ENCODE measurements around the gene EGFR. TPM values are rescaled to one million over a fixed set of nuclear protein-coding genes. Genes with fewer than 3 reads are reported as not detected.

EGFR gene
- total RNA-seq, 2 experiments from 2014 or later = not detected

DNA sequence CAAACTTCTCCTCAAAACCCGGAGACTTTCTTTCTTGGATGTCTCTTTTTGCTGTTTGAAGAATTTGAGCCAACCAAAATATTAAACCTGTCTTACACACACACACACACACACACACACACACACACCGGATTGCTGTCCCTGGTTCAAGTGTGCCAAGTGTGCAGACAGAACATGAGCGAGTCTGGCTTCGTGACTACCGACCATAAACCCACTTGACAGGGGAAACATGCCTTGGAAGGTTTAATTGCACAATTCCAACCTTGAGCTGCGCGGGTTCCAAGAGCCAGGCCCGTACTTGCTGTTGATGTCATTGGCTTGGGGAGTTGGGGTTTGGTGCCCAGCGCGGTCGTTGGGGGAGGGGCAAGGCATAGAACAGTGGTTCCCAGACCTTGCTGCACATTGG lies 1.7 kb downstream of the EGFR start:
- ATAC-seq (no peak), DNase-seq (no peak)
- H3K27me3 Mint-ChIP-seq = peaks cover 54% of the 10 kb centered on the region
- H3K4me1 Mint-ChIP-seq = no peaks in the 10 kb centered on the region
- H3K27ac Mint-ChIP-seq = no peak overlapping the region
- no peak overlapping the region for H3K4me3 Mint-ChIP-seq
- CTCF ChIA-PET = no interaction called here
- H3K9me3 Mint-ChIP-seq (ENCODE audit: low read depth) = no peaks in the 10 kb centered on the region
- no peaks in the 10 kb centered on the region for H3K36me3 Mint-ChIP-seq

DNA sequence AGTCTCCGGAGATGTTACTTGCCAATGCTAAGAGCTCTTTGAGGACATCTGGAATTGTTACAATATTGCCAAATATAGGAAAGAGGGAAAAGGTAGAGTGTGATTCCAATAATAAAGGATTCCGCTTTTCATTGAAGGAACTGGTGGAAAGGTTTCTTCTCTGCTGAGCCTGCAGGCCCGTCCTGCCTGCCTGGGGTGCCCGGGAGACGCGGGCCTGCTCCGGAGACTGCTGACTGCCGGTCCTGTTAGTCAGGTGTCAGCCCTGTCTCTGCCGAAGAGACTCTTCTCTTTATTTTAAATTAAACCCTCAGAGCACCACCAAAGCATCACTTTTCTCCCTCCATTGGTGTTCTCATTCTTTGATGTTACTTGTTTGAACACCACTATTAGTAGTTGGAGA lies 2.2 kb downstream of the EGFR start:
- ATAC-seq = no peak
- no peak for DNase-seq
- H3K4me1 Mint-ChIP-seq = no peaks in the 10 kb centered on the region
- no peak overlapping the region for H3K4me3 Mint-ChIP-seq
- H3K36me3 Mint-ChIP-seq = no peaks in the 10 kb centered on the region
- H3K27ac Mint-ChIP-seq = no peak overlapping the region
- CTCF ChIA-PET = no interaction called here
- peaks cover 52% of the 10 kb centered on the region for H3K27me3 Mint-ChIP-seq
- H3K9me3 Mint-ChIP-seq (ENCODE audit: low read depth) = no peaks in the 10 kb centered on the region

- DNase-seq = no peak
Observed at GRCh38 chr7:55022002-55022985, 3.5 kb downstream of the EGFR start.

GRCh38 chr7:55023841-55024505 lies 5.2 kb downstream of the EGFR start:
- Mint-ChIP-seq H3K4me3 (no peak overlapping the region), H3K27me3 (peaks cover 32% of the 10 kb centered on the region), H3K36me3 (no peaks in the 10 kb centered on the region), H3K4me1 (no peaks in the 10 kb centered on the region), H3K27ac (no peak overlapping the region), H3K9me3 (ENCODE audit: low read depth) (no peaks in the 10 kb centered on the region)
- no peak for DNase-seq
- CTCF ChIA-PET = no interaction called here
- ATAC-seq = no peak

More at GRCh38 chr7:55022002-55022985, 3.5 kb downstream of the EGFR start:
- no peak for ATAC-seq
- Mint-ChIP-seq H3K27ac (no peak overlapping the region), H3K36me3 (no peaks in the 10 kb centered on the region), H3K27me3 (peaks cover 45% of the 10 kb centered on the region), H3K4me1 (no peaks in the 10 kb centered on the region), H3K4me3 (no peak overlapping the region), H3K9me3 (ENCODE audit: low read depth) (no peaks in the 10 kb centered on the region)
- CTCF ChIA-PET = no interaction called here

DNA sequence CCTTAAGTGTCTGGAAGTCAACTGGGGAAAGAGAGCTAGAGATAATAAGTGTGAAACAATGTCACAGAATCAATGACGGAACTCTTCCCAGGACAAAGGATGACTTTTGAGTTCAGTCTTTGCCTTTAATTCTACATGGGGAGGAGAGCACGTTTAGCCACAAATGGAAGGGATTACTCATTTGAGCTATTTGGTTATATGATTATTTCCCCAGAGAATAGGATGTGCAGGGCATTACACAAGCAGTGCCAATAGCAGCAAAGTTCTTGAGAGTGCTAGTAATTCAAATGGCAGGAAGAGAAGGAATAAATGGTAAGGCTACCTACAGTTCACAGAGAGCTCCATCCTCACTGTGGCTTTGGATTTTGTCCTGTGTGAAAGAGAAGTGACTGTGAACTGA lies 6.0 kb downstream of the EGFR start:
- H3K4me1 Mint-ChIP-seq = no peaks in the 10 kb centered on the region
- peaks cover 34% of the 10 kb centered on the region for H3K27me3 Mint-ChIP-seq
- no peak overlapping the region for H3K27ac Mint-ChIP-seq
- H3K36me3 Mint-ChIP-seq = no peaks in the 10 kb centered on the region
- DNase-seq = no peak
- no peak overlapping the region for H3K4me3 Mint-ChIP-seq
- ATAC-seq = no peak
- CTCF ChIA-PET = no interaction called here
- no peaks in the 10 kb centered on the region for H3K9me3 Mint-ChIP-seq (ENCODE audit: low read depth)

- Mint-ChIP-seq H3K27ac (no peak overlapping the region), H3K4me1 (no peaks in the 10 kb centered on the region), H3K4me3 (no peak overlapping the region), H3K27me3 (peaks cover 34% of the 10 kb centered on the region), H3K36me3 (no peaks in the 10 kb centered on the region), H3K9me3 (ENCODE audit: low read depth) (no peaks in the 10 kb centered on the region)
- ATAC-seq (no peak), DNase-seq (no peak)
- CTCF ChIA-PET = no interaction called here
Observed at GRCh38 chr7:55026086-55026790, 7.4 kb downstream of the EGFR start.

GRCh38 chr7:55026867-55027490 lies 8.2 kb downstream of the EGFR start:
- H3K9me3 Mint-ChIP-seq (ENCODE audit: low read depth) = no peaks in the 10 kb centered on the region
- DNase-seq (no peak), ATAC-seq (no peak)
- H3K4me1 Mint-ChIP-seq = no peaks in the 10 kb centered on the region
- H3K27ac Mint-ChIP-seq = no peak overlapping the region
- H3K27me3 Mint-ChIP-seq = peaks cover 30% of the 10 kb centered on the region
- no peaks in the 10 kb centered on the region for H3K36me3 Mint-ChIP-seq
- H3K4me3 Mint-ChIP-seq = no peak overlapping the region
- CTCF ChIA-PET = no interaction called here

DNA sequence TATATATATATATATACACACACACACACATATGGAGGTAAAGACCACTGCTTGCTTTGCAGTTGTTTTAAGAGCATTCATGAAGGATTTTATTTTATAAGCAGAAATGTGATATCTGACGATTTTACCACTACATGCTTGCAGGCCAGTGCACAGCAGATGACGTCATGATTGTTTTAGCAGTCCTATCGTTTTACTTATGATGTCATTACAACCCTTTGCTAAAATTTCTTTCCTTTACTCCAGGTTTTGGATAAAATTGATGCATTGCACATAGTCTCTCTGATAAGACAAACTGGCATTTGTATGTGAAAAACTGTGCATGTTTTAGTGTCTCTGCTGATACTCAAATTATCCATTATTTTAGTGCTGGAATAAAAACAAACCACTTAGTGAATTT lies 9.2 kb downstream of the EGFR start:
- H3K4me1 Mint-ChIP-seq = no peaks in the 10 kb centered on the region
- no peak overlapping the region for H3K27ac Mint-ChIP-seq
- no peaks in the 10 kb centered on the region for H3K36me3 Mint-ChIP-seq
- H3K9me3 Mint-ChIP-seq (ENCODE audit: low read depth) = no peaks in the 10 kb centered on the region
- ATAC-seq (no peak), DNase-seq (no peak)
- H3K27me3 Mint-ChIP-seq = peaks cover 29% of the 10 kb centered on the region
- no peak overlapping the region for H3K4me3 Mint-ChIP-seq
- CTCF ChIA-PET = no interaction called here

- peaks cover 26% of the 10 kb centered on the region for H3K27me3 Mint-ChIP-seq
- no peak overlapping the region for H3K27ac Mint-ChIP-seq
- CTCF ChIA-PET = no interaction called here
- H3K4me1 Mint-ChIP-seq = no peaks in the 10 kb centered on the region
- H3K9me3 Mint-ChIP-seq (ENCODE audit: low read depth) = no peaks in the 10 kb centered on the region
- ATAC-seq = no peak
- no peak for DNase-seq
- H3K36me3 Mint-ChIP-seq = no peaks in the 10 kb centered on the region
- no peak overlapping the region for H3K4me3 Mint-ChIP-seq
Observed at GRCh38 chr7:55030314-55030713, 11.5 kb downstream of the EGFR start.

- no peak overlapping the region for H3K4me3 Mint-ChIP-seq
- CTCF ChIA-PET = no interaction called here
- H3K27me3 Mint-ChIP-seq = peaks cover 26% of the 10 kb centered on the region
- H3K9me3 Mint-ChIP-seq (ENCODE audit: low read depth) = no peaks in the 10 kb centered on the region
- ATAC-seq (no peak), DNase-seq (no peak)
- no peak overlapping the region for H3K27ac Mint-ChIP-seq
- H3K36me3 Mint-ChIP-seq = no peaks in the 10 kb centered on the region
- H3K4me1 Mint-ChIP-seq = no peaks in the 10 kb centered on the region
Observed at GRCh38 chr7:55031075-55031474, 12.3 kb downstream of the EGFR start.

- Mint-ChIP-seq H3K27me3 (peaks cover 21% of the 10 kb centered on the region), H3K27ac (no peak overlapping the region), H3K4me1 (no peaks in the 10 kb centered on the region), H3K9me3 (ENCODE audit: low read depth) (no peaks in the 10 kb centered on the region), H3K36me3 (no peaks in the 10 kb centered on the region), H3K4me3 (no peak overlapping the region)
- CTCF ChIA-PET = no interaction called here
- DNase-seq = no peak
- ATAC-seq = no peak
Observed at GRCh38 chr7:55032069-55032699, 13.4 kb downstream of the EGFR start.

DNA sequence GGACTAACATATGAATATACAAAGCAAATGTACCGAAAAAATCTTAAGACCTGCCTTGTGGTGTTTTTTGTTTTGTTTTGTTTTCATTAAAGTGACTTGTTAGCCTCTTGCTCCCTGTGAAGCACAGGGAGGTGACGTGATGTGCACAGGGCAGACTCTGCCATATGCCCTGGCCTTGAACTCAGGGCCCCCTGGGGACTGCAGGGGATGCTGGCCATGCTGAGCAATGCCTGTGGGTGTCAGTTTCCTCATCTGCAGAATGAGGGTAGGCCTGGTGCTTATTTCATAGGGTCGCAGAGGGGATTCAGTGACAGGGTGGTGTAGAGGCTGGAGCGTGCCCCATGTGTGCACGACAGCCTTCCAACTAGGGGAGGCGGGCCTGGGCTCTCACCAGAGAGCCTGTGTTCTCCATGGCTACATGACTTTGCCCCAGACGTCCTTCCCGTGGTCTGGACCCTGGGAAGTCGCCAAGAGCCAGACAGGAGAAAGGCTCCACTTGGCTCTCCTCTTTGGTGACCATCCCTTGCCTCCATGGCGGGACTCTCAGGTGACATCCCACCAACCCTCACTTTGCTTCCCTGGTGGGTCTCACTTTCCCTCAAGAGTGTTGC lies 14.5 kb downstream of the EGFR start:
- no peaks in the 10 kb centered on the region for H3K4me1 Mint-ChIP-seq

DNA sequence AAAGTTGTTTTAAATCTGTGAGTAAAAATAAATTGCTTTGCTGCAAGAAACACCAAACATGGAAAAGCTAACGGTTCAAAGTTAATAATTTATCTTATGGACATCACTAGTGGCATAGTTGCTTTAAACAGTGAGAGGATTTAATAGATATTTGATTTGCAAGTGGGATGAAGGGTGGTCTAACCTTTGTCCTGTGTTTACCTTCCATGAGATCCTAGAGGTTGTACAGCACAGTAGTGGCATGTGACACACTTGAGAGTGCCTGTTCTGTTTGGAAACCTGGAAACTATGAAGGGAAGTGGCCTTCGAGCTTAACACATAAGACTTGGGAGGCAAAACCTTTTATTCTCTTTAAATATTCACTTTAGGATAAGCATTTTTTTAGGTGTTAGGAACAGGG lies 16.0 kb downstream of the EGFR start:
- peaks cover 22% of the 10 kb centered on the region for H3K27me3 Mint-ChIP-seq
- no peaks in the 10 kb centered on the region for H3K36me3 Mint-ChIP-seq
- no peaks in the 10 kb centered on the region for H3K4me1 Mint-ChIP-seq
- no peak overlapping the region for H3K4me3 Mint-ChIP-seq
- DNase-seq (no peak), ATAC-seq (no peak)
- H3K9me3 Mint-ChIP-seq (ENCODE audit: low read depth) = no peaks in the 10 kb centered on the region
- H3K27ac Mint-ChIP-seq = no peak overlapping the region
- CTCF ChIA-PET = no interaction called here

More for the DNA sequence above, 14.5 kb downstream of the EGFR start:
- no peaks in the 10 kb centered on the region for H3K9me3 Mint-ChIP-seq (ENCODE audit: low read depth)
- H3K4me3 Mint-ChIP-seq = no peak overlapping the region
- DNase-seq (no peak), ATAC-seq (no peak)
- no peaks in the 10 kb centered on the region for H3K36me3 Mint-ChIP-seq
- peaks cover 21% of the 10 kb centered on the region for H3K27me3 Mint-ChIP-seq
- no peak overlapping the region for H3K27ac Mint-ChIP-seq
- CTCF ChIA-PET = no interaction called here

Data from activated CD8-positive, alpha-beta memory T cell treated with anti-CD3 and anti-CD28 coated beads, Interleukin-2, amount 10 ng/mL, durations not matched to agents 7 days and 5 days (primary cell).